HepG2 (cell line): ENCODE measurements around the gene KIF1C. TPM values are rescaled to one million over a fixed set of nuclear protein-coding genes. Genes with fewer than 3 reads are reported as not detected.

Source experiments
- AGO1 ChIP-seq: fragments of 200-400 bp; formaldehyde crosslinking; IDR thresholded peaks from 2 replicates; pipeline ENCODE4 v1.6.1; 2017; ENCODE audit warnings: mild to moderate bottlenecking, low read depth, low read length, moderate library complexity; ENCODE audit not compliant: poor library complexity, severe bottlenecking
- HNRNPK ChIP-seq: fragments of 200-400 bp; formaldehyde crosslinking; IDR thresholded peaks from 2 replicates; pipeline ENCODE4 v1.6.1; 2018; ENCODE audit warnings: low read length, low read depth, moderate library complexity, mild to moderate bottlenecking; ENCODE audit not compliant: poor library complexity, severe bottlenecking
- NCOA2 ChIP-seq: sonication (generic); formaldehyde crosslinking; IDR thresholded peaks from 2 replicates; pipeline ENCODE4 v1.8.0; 2022; ENCODE audit warnings: inconsistent platforms
- ONECUT2 ChIP-seq: sonication (generic); formaldehyde crosslinking; IDR thresholded peaks from 2 replicates; pipeline ENCODE4 v1.4.0; 2020; ENCODE audit warnings: missing genetic modification reagents
- RFX5 ChIP-seq: IDR thresholded peaks from 2 replicates; pipeline ENCODE4 v1.6.1; 2011; ENCODE audit warnings: low read depth, low read length, improper control_type of control experiment
- SAFB2 ChIP-seq: sonication (generic); formaldehyde crosslinking; IDR thresholded peaks from 2 replicates; pipeline ENCODE4 v1.5.1; 2020; ENCODE audit warnings: missing genetic modification reagents, low read depth, mild to moderate bottlenecking, borderline replicate concordance
- SIN3A ChIP-seq: IDR thresholded peaks from 2 replicates; pipeline ENCODE4 v1.6.1; 2011; ENCODE audit warnings: low read depth, mild to moderate bottlenecking, control low read depth, low read length, borderline replicate concordance
- TCF7 ChIP-seq: sonication (generic); IDR thresholded peaks from 2 replicates; pipeline ENCODE4 v1.6.1; 2016; ENCODE audit warnings: antibody characterized with exemption, low read depth
- TMF1 ChIP-seq: sonication (generic); formaldehyde crosslinking; IDR thresholded peaks from 2 replicates; pipeline ENCODE4 v1.8.1; 2022; ENCODE audit warnings: low read depth, missing genetic modification reagents
- XRCC5 ChIP-seq: fragments of 200-400 bp; formaldehyde crosslinking; optimal IDR thresholded peaks from 2 replicates; pipeline ENCODE3; 2017; ENCODE audit warnings: mild to moderate bottlenecking, low read length
- ZNF121 ChIP-seq: sonication (generic); formaldehyde crosslinking; IDR thresholded peaks from 2 replicates; pipeline ENCODE4 v1.5.0; 2020; ENCODE audit warnings: mild to moderate bottlenecking, missing genetic modification reagents
- ZNF225 ChIP-seq: sonication (generic); formaldehyde crosslinking; IDR thresholded peaks from 2 replicates; pipeline ENCODE4 v1.4.0; 2020; ENCODE audit warnings: mild to moderate bottlenecking, missing genetic modification reagents
- ZNF546 ChIP-seq: sonication (generic); formaldehyde crosslinking; conservative IDR thresholded peaks from 2 replicates; pipeline ENCODE4 v1.8.1; 2023; ENCODE audit warnings: mild to moderate bottlenecking, missing genetic modification reagents
- ZNF678 ChIP-seq: sonication (generic); formaldehyde crosslinking; IDR thresholded peaks from 2 replicates; pipeline ENCODE4 v1.4.0; 2020; ENCODE audit warnings: mild to moderate bottlenecking, missing genetic modification reagents
- ZNF768 ChIP-seq: sonication (generic); formaldehyde crosslinking; IDR thresholded peaks from 2 replicates; pipeline ENCODE4 v1.4.0; 2020; ENCODE audit warnings: missing genetic modification reagents
- ZNF781 ChIP-seq: sonication (generic); formaldehyde crosslinking; IDR thresholded peaks from 2 replicates; pipeline ENCODE4 v1.5.1; 2020; ENCODE audit warnings: borderline replicate concordance, mild to moderate bottlenecking, missing genetic modification reagents; ENCODE audit errors: not compliant biosample characterization
- polyA plus RNA-seq, 8 experiments: library from polyadenylated mRNA; depleted of rRNA in 3 of 8; stranded (reverse) in 7 of 8; unstranded in 1 of 8; fragments of >200 nt; fragmentation: Illumina TruSeq in 4 of 8; extraction: Trizol in 4 of 8; gene quantifications; 2 replicates each; pipeline versions ENCODE4 v1.2.1 to v1.2.3, GENCODE V29; 2011 to 2016; ENCODE audit warnings: low read depth in 4 of 8, missing spikeins in 1 of 8, mixed read lengths in 1 of 8; ENCODE audit not compliant: insufficient read depth in 1 of 8
- total RNA-seq, 5 experiments: library from RNA; depleted of rRNA; stranded (reverse); fragments of >200 nt; fragmentation: Illumina TruSeq; extraction: Trizol; gene quantifications; 2 replicates each; pipeline ENCODE4 v1.2.3, GENCODE V29; 2016; ENCODE audit warnings: low read depth in 1 of 5
- TF ChIP-seq, protein P1 (sequence below): IDR thresholded peaks from 2 replicates; pipeline ENCODE4 v1.6.1; 2012; ENCODE audit warnings: inconsistent platforms
- TF ChIP-seq, protein P2 (sequence below): sonication (generic); formaldehyde crosslinking; IDR thresholded peaks from 2 replicates; pipeline ENCODE4 v1.8.0; 2022; ENCODE audit warnings: missing genetic modification reagents, mild to moderate bottlenecking, moderate library complexity, borderline replicate concordance
- TF ChIP-seq, protein P3 (sequence below): sonication (generic); formaldehyde crosslinking; IDR thresholded peaks from 2 replicates; pipeline ENCODE4 v1.4.0; 2020; ENCODE audit warnings: mild to moderate bottlenecking, low read depth, missing genetic modification reagents
- TF ChIP-seq, protein P4 (sequence below): IDR thresholded peaks from 2 replicates; pipeline ENCODE4 v1.6.1; 2016; ENCODE audit warnings: low read depth
- TF ChIP-seq, protein P5 (sequence below): sonication (generic); formaldehyde crosslinking; IDR thresholded peaks from 2 replicates; pipeline ENCODE4 v1.8.1; 2023; ENCODE audit warnings: mild to moderate bottlenecking, missing genetic modification reagents
- TF ChIP-seq, protein P6 (sequence below): sonication (generic); formaldehyde crosslinking; IDR thresholded peaks from 2 replicates; pipeline ENCODE4 v1.5.1; 2020; ENCODE audit warnings: missing genetic modification reagents, mild to moderate bottlenecking, borderline replicate concordance

KIF1C gene
- total and polyA plus RNA-seq, 2 of the 13 experiments (the other 11 are each of a cell fraction or from before 2014, with no cell fraction given), result 70.0 to 104 TPM

DNA sequence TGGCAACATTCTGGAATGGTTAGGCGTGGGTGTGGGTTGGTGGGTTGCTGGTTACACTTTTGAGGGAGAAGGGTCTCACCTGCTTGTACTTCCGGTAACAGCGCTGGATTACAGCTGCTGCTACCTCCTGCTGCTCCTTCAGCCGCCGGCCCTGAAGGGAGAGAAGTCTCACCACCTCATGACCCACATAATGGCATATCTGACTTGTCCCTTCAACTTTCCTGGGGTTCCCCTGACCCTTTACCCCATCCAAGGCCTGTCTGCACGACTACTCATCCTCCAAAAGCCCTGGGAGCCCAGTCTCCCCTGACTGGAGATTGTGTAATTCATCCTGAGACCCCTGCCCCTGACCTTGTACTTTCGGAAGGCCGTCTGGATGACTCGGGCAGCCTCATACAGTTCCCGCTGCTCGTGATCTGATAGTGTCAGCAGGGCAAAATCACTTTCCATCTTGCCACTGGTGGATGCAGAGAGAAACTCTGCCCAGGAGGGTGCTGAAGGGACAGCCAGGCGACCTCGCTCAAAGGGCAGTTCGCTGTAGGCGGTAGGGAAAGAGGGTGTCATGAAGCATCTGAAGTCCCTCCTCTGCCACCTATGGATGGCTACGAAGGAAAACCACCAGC lies 28.1 kb upstream of the KIF1C start (continued):
- TF ChIP-seq ZNF781 (CRISPR knock-in tag), result no peak
- no peak for TF ChIP-seq AGO1
- TF ChIP-seq SIN3A, result no peak
- TF ChIP-seq ZNF768 (CRISPR knock-in tag), result no peak
- TF ChIP-seq XRCC5, result peak; percentile 67
- no peak for TF ChIP-seq TCF7
- TF ChIP-seq, protein P1, sequence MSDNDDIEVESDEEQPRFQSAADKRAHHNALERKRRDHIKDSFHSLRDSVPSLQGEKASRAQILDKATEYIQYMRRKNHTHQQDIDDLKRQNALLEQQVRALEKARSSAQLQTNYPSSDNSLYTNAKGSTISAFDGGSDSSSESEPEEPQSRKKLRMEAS, result no peak
- TF ChIP-seq, protein P2, sequence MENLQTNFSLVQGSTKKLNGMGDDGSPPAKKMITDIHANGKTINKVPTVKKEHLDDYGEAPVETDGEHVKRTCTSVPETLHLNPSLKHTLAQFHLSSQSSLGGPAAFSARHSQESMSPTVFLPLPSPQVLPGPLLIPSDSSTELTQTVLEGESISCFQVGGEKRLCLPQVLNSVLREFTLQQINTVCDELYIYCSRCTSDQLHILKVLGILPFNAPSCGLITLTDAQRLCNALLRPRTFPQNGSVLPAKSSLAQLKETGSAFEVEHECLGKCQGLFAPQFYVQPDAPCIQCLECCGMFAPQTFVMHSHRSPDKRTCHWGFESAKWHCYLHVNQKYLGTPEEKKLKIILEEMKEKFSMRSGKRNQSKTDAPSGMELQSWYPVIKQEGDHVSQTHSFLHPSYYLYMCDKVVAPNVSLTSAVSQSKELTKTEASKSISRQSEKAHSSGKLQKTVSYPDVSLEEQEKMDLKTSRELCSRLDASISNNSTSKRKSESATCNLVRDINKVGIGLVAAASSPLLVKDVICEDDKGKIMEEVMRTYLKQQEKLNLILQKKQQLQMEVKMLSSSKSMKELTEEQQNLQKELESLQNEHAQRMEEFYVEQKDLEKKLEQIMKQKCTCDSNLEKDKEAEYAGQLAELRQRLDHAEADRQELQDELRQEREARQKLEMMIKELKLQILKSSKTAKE (CRISPR knock-in tag), result no peak
- TF ChIP-seq SAFB2, result no peak; the same call in 1 of the 2 replicates
- TF ChIP-seq, protein P3, sequence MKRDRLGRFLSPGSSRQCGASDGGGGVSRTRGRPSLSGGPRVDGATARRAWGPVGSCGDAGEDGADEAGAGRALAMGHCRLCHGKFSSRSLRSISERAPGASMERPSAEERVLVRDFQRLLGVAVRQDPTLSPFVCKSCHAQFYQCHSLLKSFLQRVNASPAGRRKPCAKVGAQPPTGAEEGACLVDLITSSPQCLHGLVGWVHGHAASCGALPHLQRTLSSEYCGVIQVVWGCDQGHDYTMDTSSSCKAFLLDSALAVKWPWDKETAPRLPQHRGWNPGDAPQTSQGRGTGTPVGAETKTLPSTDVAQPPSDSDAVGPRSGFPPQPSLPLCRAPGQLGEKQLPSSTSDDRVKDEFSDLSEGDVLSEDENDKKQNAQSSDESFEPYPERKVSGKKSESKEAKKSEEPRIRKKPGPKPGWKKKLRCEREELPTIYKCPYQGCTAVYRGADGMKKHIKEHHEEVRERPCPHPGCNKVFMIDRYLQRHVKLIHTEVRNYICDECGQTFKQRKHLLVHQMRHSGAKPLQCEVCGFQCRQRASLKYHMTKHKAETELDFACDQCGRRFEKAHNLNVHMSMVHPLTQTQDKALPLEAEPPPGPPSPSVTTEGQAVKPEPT (CRISPR knock-in tag), result no peak
- TF ChIP-seq, protein P4, sequence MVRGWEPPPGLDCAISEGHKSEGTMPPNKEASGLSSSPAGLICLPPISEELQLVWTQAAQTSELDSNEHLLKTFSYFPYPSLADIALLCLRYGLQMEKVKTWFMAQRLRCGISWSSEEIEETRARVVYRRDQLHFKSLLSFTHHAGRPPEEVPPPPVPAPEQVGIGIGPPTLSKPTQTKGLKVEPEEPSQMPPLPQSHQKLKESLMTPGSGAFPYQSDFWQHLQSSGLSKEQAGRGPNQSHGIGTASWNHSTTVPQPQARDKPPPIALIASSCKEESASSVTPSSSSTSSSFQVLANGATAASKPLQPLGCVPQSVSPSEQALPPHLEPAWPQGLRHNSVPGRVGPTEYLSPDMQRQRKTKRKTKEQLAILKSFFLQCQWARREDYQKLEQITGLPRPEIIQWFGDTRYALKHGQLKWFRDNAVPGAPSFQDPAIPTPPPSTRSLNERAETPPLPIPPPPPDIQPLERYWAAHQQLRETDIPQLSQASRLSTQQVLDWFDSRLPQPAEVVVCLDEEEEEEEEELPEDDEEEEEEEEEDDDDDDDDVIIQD (CRISPR knock-in tag), result 0 out of 2 replicates have a peak, but pooled peaks have one; percentile 11
- no peak for TF ChIP-seq ZNF546 (CRISPR knock-in tag)
- no peak for TF ChIP-seq HNRNPK
- TF ChIP-seq ONECUT2 (CRISPR knock-in tag), result no peak
- TF ChIP-seq NCOA2 (CRISPR knock-in tag), result 0 out of 2 replicates have a peak, but pooled peaks have one; percentile 10
- no peak for TF ChIP-seq RFX5
- TF ChIP-seq, protein P5, sequence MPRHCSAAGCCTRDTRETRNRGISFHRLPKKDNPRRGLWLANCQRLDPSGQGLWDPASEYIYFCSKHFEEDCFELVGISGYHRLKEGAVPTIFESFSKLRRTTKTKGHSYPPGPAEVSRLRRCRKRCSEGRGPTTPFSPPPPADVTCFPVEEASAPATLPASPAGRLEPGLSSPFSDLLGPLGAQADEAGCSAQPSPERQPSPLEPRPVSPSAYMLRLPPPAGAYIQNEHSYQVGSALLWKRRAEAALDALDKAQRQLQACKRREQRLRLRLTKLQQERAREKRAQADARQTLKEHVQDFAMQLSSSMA (CRISPR knock-in tag), result no peak
- TF ChIP-seq ZNF678 (CRISPR knock-in tag), result no peak
- no peak for TF ChIP-seq TMF1
- TF ChIP-seq ZNF121 (CRISPR knock-in tag), result no peak
- no peak for TF ChIP-seq ZNF225 (CRISPR knock-in tag)
- TF ChIP-seq, protein P6, sequence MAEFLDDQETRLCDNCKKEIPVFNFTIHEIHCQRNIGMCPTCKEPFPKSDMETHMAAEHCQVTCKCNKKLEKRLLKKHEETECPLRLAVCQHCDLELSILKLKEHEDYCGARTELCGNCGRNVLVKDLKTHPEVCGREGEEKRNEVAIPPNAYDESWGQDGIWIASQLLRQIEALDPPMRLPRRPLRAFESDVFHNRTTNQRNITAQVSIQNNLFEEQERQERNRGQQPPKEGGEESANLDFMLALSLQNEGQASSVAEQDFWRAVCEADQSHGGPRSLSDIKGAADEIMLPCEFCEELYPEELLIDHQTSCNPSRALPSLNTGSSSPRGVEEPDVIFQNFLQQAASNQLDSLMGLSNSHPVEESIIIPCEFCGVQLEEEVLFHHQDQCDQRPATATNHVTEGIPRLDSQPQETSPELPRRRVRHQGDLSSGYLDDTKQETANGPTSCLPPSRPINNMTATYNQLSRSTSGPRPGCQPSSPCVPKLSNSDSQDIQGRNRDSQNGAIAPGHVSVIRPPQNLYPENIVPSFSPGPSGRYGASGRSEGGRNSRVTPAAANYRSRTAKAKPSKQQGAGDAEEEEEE (CRISPR knock-in tag), result no peak
